HG03097 (cell line): ENCODE measurements around the gene USP3.

ENCODE experiments used
- ATAC-seq: cut with Tn5 transposase; IDR thresholded peaks from one replicate; pipeline ENCODE4 v1.9.1; 2021; ENCODE audit not compliant: unreplicated experiment, low FRiP score

USP3 gene

GRCh38 chr15:63494408-63494807 lies 10.0 kb upstream of the USP3 start:
- no peak for ATAC-seq

GRCh38 chr15:63495343-63495742 lies 9.1 kb upstream of the USP3 start:
- no peak for ATAC-seq

GRCh38 chr15:63495780-63496488 lies 8.5 kb upstream of the USP3 start:
- ATAC-seq, result no peak

GRCh38 chr15:63497642-63498467 lies 6.5 kb upstream of the USP3 start:
- ATAC-seq, result peak; percentile 28

GRCh38 chr15:63499175-63499549 lies 5.2 kb upstream of the USP3 start:
- ATAC-seq, result no peak

GRCh38 chr15:63499611-63500010 lies 4.8 kb upstream of the USP3 start:
- no peak for ATAC-seq

GRCh38 chr15:63500265-63501250 lies 3.8 kb upstream of the USP3 start:
- ATAC-seq, result no peak

GRCh38 chr15:63501256-63502089 lies 2.9 kb upstream of the USP3 start:
- no peak for ATAC-seq

GRCh38 chr15:63502137-63502766 lies 2.1 kb upstream of the USP3 start:
- ATAC-seq, result no peak

- peak; percentile 44 for ATAC-seq
Observed at GRCh38 chr15:63502843-63503738, 1.3 kb upstream of the USP3 start.

GRCh38 chr15:63503739-63504246 lies 600 bp upstream of the USP3 start:
- ATAC-seq, result peak; percentile 25

GRCh38 chr15:63504979-63505841 lies 817 bp downstream of the USP3 start:
- ATAC-seq, result peak; percentile 10

- ATAC-seq, result no peak
Observed at GRCh38 chr15:63505842-63506222, 1.4 kb downstream of the USP3 start.

GRCh38 chr15:63506537-63507035 lies 2.2 kb downstream of the USP3 start:
- ATAC-seq, result no peak

- ATAC-seq, result no peak
Observed at GRCh38 chr15:63507878-63508818, 3.8 kb downstream of the USP3 start.
